HG03139 (cell line): Measurements from ENCODE around the gene SESN3.
"Not testable (repeated sequence)": the region's sequence is repeated elsewhere in the genome, so short reads cannot be mapped to it uniquely, and the experiment has no call there.

Experiments
- ATAC-seq: cut with Tn5 transposase; IDR thresholded peaks from one replicate; pipeline ENCODE4 v1.9.1; 2021; ENCODE audit not compliant: unreplicated experiment

SESN3 gene

GRCh38 chr11:95222817-95223216, 8.2 kb downstream of the SESN3 start:
- no peak for ATAC-seq

GRCh38 chr11:95219599-95219998, 11.4 kb downstream of the SESN3 start:
- no peak for ATAC-seq

- no peak for ATAC-seq
These were observed 12.9 kb downstream of the SESN3 start for GRCh38 chr11:95218149-95218548.

GRCh38 chr11:95212609-95213008, 18.4 kb downstream of the SESN3 start:
- ATAC-seq, result no peak

GRCh38 chr11:95209535-95209934, 21.5 kb downstream of the SESN3 start:
- ATAC-seq, result not testable (repeated sequence)

GRCh38 chr11:95200781-95201457, 30.1 kb downstream of the SESN3 start:
- no peak for ATAC-seq

- ATAC-seq, result no peak
These were observed 35.2 kb downstream of the SESN3 start for GRCh38 chr11:95195831-95196230.

GRCh38 chr11:95193541-95193940, 37.5 kb downstream of the SESN3 start:
- no peak for ATAC-seq

GRCh38 chr11:95192717-95193116, 38.3 kb downstream of the SESN3 start:
- ATAC-seq, result no peak

- ATAC-seq, result no peak
These were observed 43.3 kb downstream of the SESN3 start for GRCh38 chr11:95187723-95188122.

- no peak for ATAC-seq
These were observed 48.6 kb downstream of the SESN3 start for GRCh38 chr11:95182397-95182796.

GRCh38 chr11:95175818-95176380, 55.1 kb downstream of the SESN3 start:
- ATAC-seq, result no peak

- no peak for ATAC-seq
These were observed 60.7 kb downstream of the SESN3 start for GRCh38 chr11:95170294-95170693.

- no peak for ATAC-seq
These were observed 64.2 kb downstream of the SESN3 start for GRCh38 chr11:95166781-95167180.

GRCh38 chr11:95165638-95166037, 65.4 kb downstream of the SESN3 start:
- ATAC-seq, result no peak

GRCh38 chr11:95163106-95163505, 67.9 kb downstream of the SESN3 start:
- no peak for ATAC-seq

GRCh38 chr11:95161248-95161647, 69.8 kb downstream of the SESN3 start:
- ATAC-seq, result no peak

GRCh38 chr11:95157824-95158223, 73.2 kb downstream of the SESN3 start:
- no peak for ATAC-seq

GRCh38 chr11:95156916-95157541, 74.0 kb downstream of the SESN3 start:
- ATAC-seq, result no peak

GRCh38 chr11:95156133-95156721, 74.8 kb downstream of the SESN3 start:
- ATAC-seq, result no peak

GRCh38 chr11:95155385-95155784, 75.6 kb downstream of the SESN3 start:
- ATAC-seq, result no peak

GRCh38 chr11:95154514-95154913, 76.5 kb downstream of the SESN3 start:
- no peak for ATAC-seq
